Prostate gland (tissue), 2 donors: ENCODE results near the gene ZNF557. TPM values are rescaled to one million over a fixed set of nuclear protein-coding genes. Genes with fewer than 3 reads are reported as not detected.
"Not testable (repeated sequence)": the region's sequence is repeated elsewhere in the genome, so short reads cannot be mapped to it uniquely, and the experiment has no call there.

Experiments used
- DNase-seq: peaks from one replicate; pipeline ENCODE4 v3.0.0-alpha.2; 2019; ENCODE audit warnings: low spot score
- H3K27ac ChIP-seq, 2 donors: fragments of 200-600 bp; sonication (generic); 2 replicates each; pipeline ENCODE4 v1.5.1; 2017 to 2019
- H3K27me3 ChIP-seq: fragments of 200-600 bp; sonication (generic); replicated peaks from 2 replicates; pipeline ENCODE4 v1.5.1; 2019; ENCODE audit not compliant: insufficient read depth
- H3K36me3 ChIP-seq, 2 donors: fragments of 200-600 bp; sonication (generic); 1 replicate in 1 of 2; 2 replicates in 1 of 2; pipeline versions ENCODE4 v1.5.1 to v1.8.1; 2017 to 2019
- H3K4me1 ChIP-seq: fragments of 200-600 bp; sonication (generic); replicated peaks from 2 replicates; pipeline ENCODE4 v1.5.1; 2019
- H3K4me3 ChIP-seq, 2 donors: fragments of 200-600 bp; sonication (generic); 2 replicates each; pipeline ENCODE4 v1.5.1; 2017 to 2019
- H3K9me3 ChIP-seq: fragments of 200-600 bp; sonication (generic); 2 replicates; pipeline ENCODE4 v1.5.1; 2017
- CTCF ChIP-seq, 4 experiments: fragments of 200-600 bp in 2 of 4; fragments of 450-650 bp in 2 of 4; sonication (generic) in 2 of 4; IDR thresholded peaks; 1 replicate in 3 of 4; 2 replicates in 1 of 4; pipeline ENCODE4 v1.5.1; 2016 to 2019; ENCODE audit warnings: antibody characterized with exemption in 4 of 4, mild to moderate bottlenecking in 2 of 4, moderate library complexity in 2 of 4
- POLR2A ChIP-seq: fragments of 450-650 bp; IDR thresholded peaks from one replicate; pipeline ENCODE4 v1.6.1; 2016; ENCODE audit warnings: antibody characterized with exemption, mild to moderate bottlenecking
- POLR2AphosphoS5 ChIP-seq: sonication (generic); formaldehyde crosslinking; IDR thresholded peaks from one replicate; pipeline ENCODE4 v1.6.1; 2017; ENCODE audit warnings: antibody characterized with exemption
- WGBS: methylation state at CpG from one replicate; pipeline ENCODE4 v1.1.5; 2018; 5-methylcytosine and 5-hydroxymethylcytosine counted together
- intact Hi-C: fragments of 100-400 bp; cut with DNase I; formaldehyde crosslinking; loops from one replicate; pipeline ENCODE4 v1.14.2; 2022
- total RNA-seq, 2 donors: library from RNA; depleted of rRNA; stranded (reverse); fragments of >200 nt; gene quantifications; one replicate each; pipeline ENCODE4 v1.1.0, GENCODE V29; 2016

The ZNF557 gene
- total RNA-seq = 10 to 100 TPM; 12.2 to 14.7 TPM

- peak within 1 kb of the TSS; percentile 78 to 94 for H3K4me3 ChIP-seq
- under 1% methylated on average over 52 of the region's 56 CpGs for WGBS
- peaks cover 3 to 20% of the 10 kb centered on the region in 2 donors for H3K36me3 ChIP-seq
- no peaks in the 10 kb centered on the region for H3K27me3 ChIP-seq
- H3K4me1 ChIP-seq = no peaks in the 10 kb centered on the region
- H3K9me3 ChIP-seq = no peaks in the 10 kb centered on the region
- DNase-seq = peak; percentile 98
- TF ChIP-seq POLR2AphosphoS5 = peak; percentile 83
- peak; percentile 33 for TF ChIP-seq POLR2A
- peak in 1 of 4 experiments; percentile 2 for TF ChIP-seq CTCF (IDR thresholded peaks at IDR 0.05)
- H3K27ac ChIP-seq = peak within 1 kb of the TSS; percentile 79 to 85
- intact Hi-C loops = no loop called here
These were observed at the start of gene ZNF557 for GRCh38 chr19:7069042-7069903. ZNF557 (plus strand) TSS chr19:7069703; CDS start chr19:7075075, 5,372 bp downstream.

- intact Hi-C loops, H3K4me3 ChIP-seq, H3K4me1 ChIP-seq, H3K27ac ChIP-seq, H3K27me3 ChIP-seq, DNase-seq, H3K36me3 ChIP-seq, H3K9me3 ChIP-seq: not testable (repeated sequence)
- WGBS = no CpG with 5 or more reads among the region's 6 CpGs
These were observed 48.2 kb upstream of the ZNF557 start, which contains the start of gene MBD3L2B for GRCh38 chr19:7021331-7021730. MBD3L2B (minus strand) TSS chr19:7021431; CDS start chr19:7021397, 34 bp downstream.

DNA sequence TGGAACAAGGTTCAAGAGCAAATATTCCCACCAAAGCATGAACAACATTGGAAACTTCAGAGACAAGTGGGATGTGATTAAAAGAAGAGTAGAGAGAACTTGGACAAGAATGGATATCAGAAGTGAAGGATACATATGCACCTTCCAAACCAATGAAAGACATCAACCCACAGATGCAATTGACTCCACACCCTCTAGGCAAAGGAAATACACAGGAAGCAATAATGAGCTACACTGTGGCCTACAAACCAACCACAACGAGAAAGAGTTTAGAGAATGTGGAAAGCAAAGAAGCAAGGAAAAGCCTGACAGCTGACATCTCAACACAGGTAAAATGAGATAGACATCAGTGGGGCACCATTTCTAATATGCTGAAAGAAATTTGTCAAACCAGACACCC lies 40.7 kb upstream of the ZNF557 start:
- intact Hi-C loops, H3K27ac ChIP-seq, H3K36me3 ChIP-seq, H3K4me1 ChIP-seq, H3K27me3 ChIP-seq, H3K4me3 ChIP-seq, H3K9me3 ChIP-seq, DNase-seq: not testable (repeated sequence)
- no CpG with 5 or more reads among the region's 1 CpG for WGBS

- not testable (repeated sequence) for H3K27me3 ChIP-seq, DNase-seq
- 100% methylated on average over 1 of the region's 9 CpGs for WGBS
These were observed 39.2 kb upstream of the ZNF557 start, which contains the start of gene MBD3L5 for GRCh38 chr19:7030278-7030677. MBD3L5 (plus strand) TSS chr19:7030578; CDS start chr19:7030612, 34 bp downstream.

DNA sequence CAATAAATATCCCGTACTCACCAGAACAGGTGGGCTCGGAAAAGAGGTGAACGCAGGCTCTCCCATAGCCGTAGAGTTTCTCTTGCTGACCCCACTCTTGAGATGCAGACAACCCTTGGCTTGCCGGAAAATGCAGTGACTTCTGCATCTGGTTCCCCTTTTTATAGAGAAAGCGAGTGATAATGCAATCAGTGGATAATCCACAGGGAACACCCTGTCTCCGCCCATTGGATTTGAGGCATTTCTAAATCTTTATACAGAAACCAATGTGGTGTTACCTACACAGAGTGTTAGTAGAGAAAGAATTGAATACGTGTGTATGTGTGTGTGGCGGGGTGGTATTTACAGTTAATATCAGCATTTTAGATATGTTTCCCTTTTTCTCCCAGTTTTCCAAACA lies 29.4 kb upstream of the ZNF557 start, which contains the start of gene MBD3L4:
TSS of gene MBD3L4 (minus strand) at position 101 of the 400 bp plus-strand sequence. CDS start at position 66, 35 bp downstream.
- H3K4me3 ChIP-seq, H3K9me3 ChIP-seq, intact Hi-C loops, H3K36me3 ChIP-seq, H3K27me3 ChIP-seq, H3K4me1 ChIP-seq, H3K27ac ChIP-seq, DNase-seq: not testable (repeated sequence)
- 85% methylated on average over 2 of the region's 9 CpGs for WGBS

More at GRCh38 chr19:7030278-7030677, 39.2 kb upstream of the ZNF557 start, which contains the start of gene MBD3L5:
- H3K36me3 ChIP-seq, intact Hi-C loops, H3K9me3 ChIP-seq, H3K27ac ChIP-seq, H3K4me3 ChIP-seq, H3K4me1 ChIP-seq: not testable (repeated sequence)

GRCh38 chr19:7041563-7041962 lies 27.9 kb upstream of the ZNF557 start:
- H3K27ac ChIP-seq, intact Hi-C loops, H3K36me3 ChIP-seq, H3K27me3 ChIP-seq, DNase-seq, H3K4me3 ChIP-seq, H3K9me3 ChIP-seq, H3K4me1 ChIP-seq: not testable (repeated sequence)
- no CpG with 5 or more reads among the region's 2 CpGs for WGBS

- H3K9me3 ChIP-seq, intact Hi-C loops, H3K27ac ChIP-seq, DNase-seq, H3K4me1 ChIP-seq, H3K4me3 ChIP-seq, H3K27me3 ChIP-seq, H3K36me3 ChIP-seq: not testable (repeated sequence)
- no CpG with 5 or more reads among the region's 7 CpGs for WGBS
These were observed 20.5 kb upstream of the ZNF557 start, which contains the start of gene MBD3L2 for GRCh38 chr19:7049021-7049420. MBD3L2 (plus strand) TSS chr19:7049321; CDS start chr19:7049374, 53 bp downstream.

GRCh38 chr19:7051421-7051820 lies 18.1 kb upstream of the ZNF557 start:
- H3K36me3 ChIP-seq, H3K27me3 ChIP-seq, H3K27ac ChIP-seq, H3K9me3 ChIP-seq, H3K4me3 ChIP-seq, intact Hi-C loops, H3K4me1 ChIP-seq: not testable (repeated sequence)
- DNase-seq = peak; percentile 2
- 85% methylated on average over 3 of the region's 5 CpGs for WGBS

- H3K27ac ChIP-seq, DNase-seq, intact Hi-C loops, H3K27me3 ChIP-seq, H3K36me3 ChIP-seq, H3K4me3 ChIP-seq, H3K9me3 ChIP-seq, H3K4me1 ChIP-seq: not testable (repeated sequence)
- WGBS = 92% methylated on average over 7 of the region's 7 CpGs
These were observed 16.6 kb upstream of the ZNF557 start for GRCh38 chr19:7052896-7053295.

DNA sequence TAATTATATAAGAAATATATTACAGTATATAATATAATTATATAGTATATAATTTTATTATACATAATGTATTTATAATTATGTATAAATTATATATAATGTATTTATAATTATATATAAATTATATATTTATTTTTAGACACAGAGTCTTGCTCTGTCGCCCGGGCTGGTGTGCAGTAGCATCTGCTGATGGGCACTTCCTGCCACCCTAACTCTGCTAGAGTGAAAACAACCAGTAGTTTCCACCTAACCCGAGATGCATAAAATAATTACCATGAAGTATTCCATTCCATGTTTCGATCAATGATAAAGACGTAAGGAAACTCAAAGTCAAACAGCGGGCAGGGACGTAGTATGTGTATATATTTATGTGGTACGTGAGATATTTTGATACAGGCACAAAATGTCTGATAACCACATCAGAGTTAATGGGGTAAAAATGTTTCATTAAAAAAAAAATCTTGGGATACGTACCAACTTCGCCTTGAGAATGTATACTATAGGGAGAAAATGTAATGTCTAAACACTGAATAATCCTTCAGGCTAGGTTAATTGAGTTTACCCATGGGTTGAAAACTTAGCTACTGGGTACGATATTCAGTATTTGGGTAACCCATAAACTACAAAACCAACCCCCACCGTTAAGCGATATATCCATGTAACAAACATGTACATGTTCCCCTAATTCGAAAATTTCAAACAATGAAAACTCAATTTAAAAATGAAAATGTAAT lies 14.7 kb upstream of the ZNF557 start:
- H3K36me3 ChIP-seq, H3K4me1 ChIP-seq, H3K27ac ChIP-seq, H3K4me3 ChIP-seq, H3K27me3 ChIP-seq, H3K9me3 ChIP-seq, intact Hi-C loops, DNase-seq: not testable (repeated sequence)
- WGBS = 94% methylated on average over 12 of the region's 14 CpGs

DNA sequence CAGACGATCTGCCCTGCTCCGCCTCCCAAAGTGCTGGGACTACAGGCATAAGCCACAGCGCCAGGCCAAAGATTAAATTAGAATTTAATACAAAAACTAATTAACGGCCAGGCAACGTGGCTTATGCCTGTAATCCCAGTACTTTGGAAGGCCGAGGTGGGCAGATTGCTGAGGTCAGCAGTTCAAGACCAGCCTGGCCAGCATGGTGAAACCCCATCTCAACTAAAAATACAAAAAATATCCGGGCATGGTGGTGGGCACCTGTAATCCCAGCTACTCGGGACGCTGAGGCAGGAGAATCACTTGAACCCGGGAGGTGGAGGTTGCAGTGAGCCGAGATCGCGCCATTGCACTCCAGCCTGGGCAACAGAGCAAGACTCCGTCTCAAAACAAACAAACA lies 13.8 kb upstream of the ZNF557 start:
- H3K9me3 ChIP-seq, H3K4me3 ChIP-seq, H3K4me1 ChIP-seq, H3K27ac ChIP-seq, DNase-seq, H3K36me3 ChIP-seq, H3K27me3 ChIP-seq, intact Hi-C loops: not testable (repeated sequence)
- WGBS = 93% methylated on average over 14 of the region's 14 CpGs
